Glomerular endothelial cell (primary cell): ENCODE results near the gene FGF11. TPM values are rescaled to one million over a fixed set of nuclear protein-coding genes. Genes with fewer than 3 reads are reported as not detected.

Experiments
- DNase-seq: peaks from one replicate; pipeline ENCODE4 v3.0.0-alpha.2; 2011; ENCODE audit warnings: low read depth, low spot score; ENCODE audit errors: extremely low read depth
- total RNA-seq: library from RNA; depleted of rRNA; stranded (reverse); fragments of >200 nt; gene quantifications from 2 replicates; pipeline ENCODE4 v1.2.3, GENCODE V29; 2015

Gene FGF11
- total RNA-seq, 1 donor from 2014 or later: 0.88 TPM

GRCh38 chr17:7427549-7427948, 11.8 kb upstream of the FGF11 start:
- no peak for DNase-seq

- no peak for DNase-seq
These were observed 10.8 kb upstream of the FGF11 start, which contains the start of gene SPEM3 for GRCh38 chr17:7428557-7428956. Gene SPEM3 (plus strand): TSS chr17:7428857. CDS start chr17:7428903, 46 bp downstream.

- no peak for DNase-seq
These were observed 9.6 kb upstream of the FGF11 start for GRCh38 chr17:7429722-7430121.

- no peak for DNase-seq
These were observed 8.1 kb upstream of the FGF11 start for GRCh38 chr17:7431231-7431630.

- DNase-seq: no peak
These were observed 7.0 kb upstream of the FGF11 start for GRCh38 chr17:7432296-7432695.

GRCh38 chr17:7435676-7436555, 3.4 kb upstream of the FGF11 start:
- no peak for DNase-seq

- no peak for DNase-seq
These were observed 2.5 kb upstream of the FGF11 start for GRCh38 chr17:7436556-7437368.

- no peak for DNase-seq
These were observed 1.9 kb upstream of the FGF11 start for GRCh38 chr17:7437369-7437863.

- no peak for DNase-seq
These were observed 1.2 kb upstream of the FGF11 start for GRCh38 chr17:7437950-7438614.

GRCh38 chr17:7438656-7439460, 454 bp upstream of the FGF11 start:
- no peak for DNase-seq

- no peak for DNase-seq
These were observed 961 bp downstream of the FGF11 start for GRCh38 chr17:7440113-7440833.

- DNase-seq: no peak
These were observed 1.5 kb downstream of the FGF11 start for GRCh38 chr17:7440834-7441195.

- DNase-seq: no peak
These were observed 2.0 kb downstream of the FGF11 start for GRCh38 chr17:7441266-7441665.

- DNase-seq: no peak
These were observed 2.8 kb downstream of the FGF11 start for GRCh38 chr17:7442142-7442541.

GRCh38 chr17:7443499-7444485, 4.5 kb downstream of the FGF11 start:
- no peak for DNase-seq

GRCh38 chr17:7444682-7445618, 5.6 kb downstream of the FGF11 start, which contains the start of gene CHRNB1:
Gene CHRNB1 (plus strand): TSS chr17:7445061. CDS start chr17:7445128, 67 bp downstream.
- no peak for DNase-seq

- DNase-seq: no peak
These were observed 6.3 kb downstream of the FGF11 start for GRCh38 chr17:7445619-7445968.
